Fibroblast of lung (primary cell): ENCODE data around the gene GOLGA3. TPM values are rescaled to one million over a fixed set of nuclear protein-coding genes. Genes with fewer than 3 reads are reported as not detected.

Experiments used
- DNase-seq, 2 donors: peaks; one replicate each; pipeline versions ENCODE4 v3.0.0 to v3.0.0-alpha.2; 2010; ENCODE audit warnings: low read depth in 2 of 2
- H2AFZ ChIP-seq: 2 replicates; pipeline ENCODE4 v1.5.1; 2012; ENCODE audit warnings: low read length, control low read depth, inconsistent platforms
- H3K27ac ChIP-seq: 2 replicates; pipeline ENCODE4 v1.5.1; 2011; ENCODE audit warnings: low read length, control low read depth; ENCODE audit not compliant: insufficient read depth
- H3K27me3 ChIP-seq: 2 replicates; pipeline ENCODE4 v1.5.1; 2011; ENCODE audit warnings: mild to moderate bottlenecking, low read length; ENCODE audit not compliant: control insufficient read depth, insufficient read depth
- H3K36me3 ChIP-seq: 2 replicates; pipeline ENCODE4 v1.5.1; 2011; ENCODE audit warnings: low read length; ENCODE audit not compliant: control insufficient read depth, insufficient read depth
- H3K4me1 ChIP-seq: 2 replicates; pipeline ENCODE4 v1.5.1; 2011; ENCODE audit warnings: low read length; ENCODE audit not compliant: control insufficient read depth, insufficient read depth; ENCODE audit errors: extremely low read depth
- H3K4me2 ChIP-seq: 2 replicates; pipeline ENCODE4 v1.5.1; 2011; ENCODE audit warnings: low read length, control low read depth; ENCODE audit not compliant: insufficient read depth; ENCODE audit errors: extremely low read depth
- H3K4me3 ChIP-seq, 4 experiments: fragments of 200-600 bp in 1 of 4; sonication (generic) in 1 of 4; replicated peaks in 1 of 4; 2 replicates each; pipeline ENCODE4 v1.5.1; 2011 to 2016; ENCODE audit warnings: low read length in 4 of 4, low read depth in 3 of 4, mild to moderate bottlenecking in 3 of 4, control low read depth in 2 of 4, inconsistent platforms in 1 of 4, mixed read lengths in 1 of 4; ENCODE audit not compliant: insufficient read depth in 1 of 4; ENCODE audit errors: control extremely low read depth in 1 of 4
- H3K79me2 ChIP-seq: 2 replicates; pipeline ENCODE4 v1.5.1; 2012; ENCODE audit warnings: mild to moderate bottlenecking, low read length, inconsistent platforms; ENCODE audit not compliant: control insufficient read depth, insufficient read depth
- H3K9ac ChIP-seq: 2 replicates; pipeline ENCODE4 v1.5.1; 2011; ENCODE audit warnings: mild to moderate bottlenecking, low read length, control low read depth; ENCODE audit not compliant: insufficient read depth
- H3K9me3 ChIP-seq: 2 replicates; pipeline ENCODE4 v1.5.1; 2012; ENCODE audit warnings: low read depth, low read length; ENCODE audit not compliant: control insufficient read depth, insufficient read depth
- H4K20me1 ChIP-seq: 2 replicates; pipeline ENCODE4 v1.5.1; 2011; ENCODE audit warnings: low read length; ENCODE audit not compliant: control insufficient read depth, insufficient read depth; ENCODE audit errors: extremely low read depth
- EZH2 ChIP-seq: IDR thresholded peaks from 2 replicates; pipeline ENCODE4 v1.5.1; 2012; ENCODE audit warnings: low read length, control low read depth, mild to moderate bottlenecking; ENCODE audit errors: missing control alignments
- polyA plus RNA-seq, 2 donors: library from polyadenylated mRNA; depleted of rRNA in 1 of 2; stranded (reverse) in 1 of 2; unstranded in 1 of 2; fragments of >200 nt; gene quantifications; 2 replicates each; pipeline ENCODE4 v1.2.1, GENCODE V29; 2011 to 2012; ENCODE audit warnings: missing spikeins in 1 of 2
- total RNA-seq: library from RNA; depleted of rRNA; stranded (reverse); fragments of >200 nt; gene quantifications from 2 replicates; pipeline ENCODE4 v1.2.1, GENCODE V29; 2014
- TF ChIP-seq, protein P1 (sequence below), 2 donors: IDR thresholded peaks in 1 of 2; conservative IDR thresholded peaks in 1 of 2; 1 replicate in 1 of 2; 2 replicates in 1 of 2; pipeline ENCODE4 v1.5.1; 2011 to 2012; ENCODE audit warnings: low read length in 2 of 2, control low read depth in 1 of 2, inconsistent platforms in 1 of 2, low read depth in 1 of 2, mild to moderate bottlenecking in 1 of 2

The GOLGA3 gene
- total and polyA plus RNA-seq, 2 donors (not counting 1 experiment from before 2014, with no cell fraction given), result 28.3 to 133 TPM

DNA sequence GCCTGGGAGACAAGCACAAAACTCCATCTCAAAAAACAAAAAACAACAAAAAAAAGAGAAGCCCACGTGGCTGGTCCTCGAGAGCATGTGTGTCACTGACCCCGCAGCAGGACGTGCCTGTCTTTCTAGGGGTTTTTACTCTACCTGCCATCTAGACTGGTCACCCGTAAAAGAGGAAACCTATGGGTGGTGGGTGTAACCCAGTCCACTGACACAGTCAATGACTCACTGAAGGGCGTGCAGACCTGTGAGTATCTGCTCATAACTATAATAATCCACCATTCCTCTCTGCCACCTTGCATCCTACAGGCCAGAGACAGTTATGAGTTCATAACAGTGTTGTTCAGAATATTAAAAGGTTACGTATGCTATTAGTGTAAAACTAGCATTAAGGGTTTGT lies 4.6 kb downstream of the GOLGA3 start:
- H3K27me3 ChIP-seq, result no peaks in the 10 kb centered on the region
- H3K4me3 ChIP-seq, result no peak overlapping the region
- peaks cover 30% of the 10 kb centered on the region for H3K36me3 ChIP-seq
- H2AFZ ChIP-seq, result no peak overlapping the region
- TF ChIP-seq, protein P1, sequence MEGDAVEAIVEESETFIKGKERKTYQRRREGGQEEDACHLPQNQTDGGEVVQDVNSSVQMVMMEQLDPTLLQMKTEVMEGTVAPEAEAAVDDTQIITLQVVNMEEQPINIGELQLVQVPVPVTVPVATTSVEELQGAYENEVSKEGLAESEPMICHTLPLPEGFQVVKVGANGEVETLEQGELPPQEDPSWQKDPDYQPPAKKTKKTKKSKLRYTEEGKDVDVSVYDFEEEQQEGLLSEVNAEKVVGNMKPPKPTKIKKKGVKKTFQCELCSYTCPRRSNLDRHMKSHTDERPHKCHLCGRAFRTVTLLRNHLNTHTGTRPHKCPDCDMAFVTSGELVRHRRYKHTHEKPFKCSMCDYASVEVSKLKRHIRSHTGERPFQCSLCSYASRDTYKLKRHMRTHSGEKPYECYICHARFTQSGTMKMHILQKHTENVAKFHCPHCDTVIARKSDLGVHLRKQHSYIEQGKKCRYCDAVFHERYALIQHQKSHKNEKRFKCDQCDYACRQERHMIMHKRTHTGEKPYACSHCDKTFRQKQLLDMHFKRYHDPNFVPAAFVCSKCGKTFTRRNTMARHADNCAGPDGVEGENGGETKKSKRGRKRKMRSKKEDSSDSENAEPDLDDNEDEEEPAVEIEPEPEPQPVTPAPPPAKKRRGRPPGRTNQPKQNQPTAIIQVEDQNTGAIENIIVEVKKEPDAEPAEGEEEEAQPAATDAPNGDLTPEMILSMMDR (conservative IDR thresholded peaks at IDR 0.05 in 1 of 2, IDR thresholded peaks at IDR 0.05 in 1 of 2; ENCODE audit: low read depth in 1 of 2, low read length in 2 of 2), result no peak
- no peak for TF ChIP-seq EZH2
- H3K4me1 ChIP-seq, result peaks cover 10% of the 10 kb centered on the region
- no peak overlapping the region for H3K4me2 ChIP-seq
- no peak overlapping the region for H3K9ac ChIP-seq
- peak in 1 of 2 donors; percentile 32 for DNase-seq
- peaks cover 64% of the 10 kb centered on the region for H3K79me2 ChIP-seq
- no peaks in the 10 kb centered on the region for H3K9me3 ChIP-seq
- peaks cover 3% of the 10 kb centered on the region for H4K20me1 ChIP-seq
- no peak overlapping the region for H3K27ac ChIP-seq

DNA sequence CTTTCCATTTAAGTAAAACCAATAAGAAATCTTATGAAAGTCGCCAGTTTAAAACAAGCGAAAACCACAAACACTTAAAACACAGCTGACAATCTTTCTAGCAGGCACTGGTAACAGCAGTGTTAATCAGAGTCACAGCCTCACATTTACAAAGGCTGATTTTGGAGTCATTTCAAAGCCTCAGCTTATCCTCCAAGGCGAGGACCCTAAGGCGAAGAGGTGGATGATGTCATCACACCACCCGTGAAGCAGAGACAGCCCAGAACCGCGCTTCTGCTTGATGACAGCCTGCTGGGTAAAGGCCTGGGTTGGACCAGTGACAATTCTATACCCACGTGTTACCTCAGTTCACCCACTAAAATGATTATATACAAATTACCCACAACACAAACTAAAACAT lies 10.1 kb downstream of the GOLGA3 start:
- Histone ChIP-seq H4K20me1 (no peaks in the 10 kb centered on the region), H3K9ac (no peak overlapping the region), H3K36me3 (peaks cover 25% of the 10 kb centered on the region), H3K4me3 (no peak overlapping the region), H3K27me3 (no peaks in the 10 kb centered on the region), H3K4me1 (no peaks in the 10 kb centered on the region), H3K79me2 (peaks cover 28% of the 10 kb centered on the region), H3K4me2 (no peak overlapping the region), H2AFZ (no peak overlapping the region), H3K9me3 (no peaks in the 10 kb centered on the region), H3K27ac (no peak overlapping the region)
- TF ChIP-seq, protein P1 (conservative IDR thresholded peaks at IDR 0.05 in 1 of 2, IDR thresholded peaks at IDR 0.05 in 1 of 2; ENCODE audit: low read depth in 1 of 2, low read length in 2 of 2), result no peak
- no peak for TF ChIP-seq EZH2
- no peak for DNase-seq

DNA sequence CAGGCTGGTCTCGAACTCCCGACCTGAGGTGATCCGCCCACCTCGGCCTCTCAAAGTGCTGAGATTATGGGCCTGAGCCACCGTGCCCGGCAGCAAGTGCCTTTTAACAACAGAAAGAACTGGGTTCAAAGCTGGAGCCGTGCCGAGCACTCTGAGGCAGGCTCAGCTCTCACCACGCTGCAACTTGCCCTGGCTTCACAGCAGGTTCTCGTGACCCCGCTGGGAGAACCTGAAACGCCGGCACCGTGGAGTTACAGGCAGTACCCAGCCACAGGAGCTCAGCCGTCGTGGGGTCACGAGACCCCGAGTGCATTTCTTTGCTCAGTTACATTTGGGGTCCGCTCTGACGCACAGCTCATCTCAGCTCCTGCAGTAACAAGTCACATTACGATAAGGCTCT lies 14.4 kb downstream of the GOLGA3 start:
- Histone ChIP-seq H3K27me3 (no peaks in the 10 kb centered on the region), H4K20me1 (peaks cover 2% of the 10 kb centered on the region), H2AFZ (no peak overlapping the region), H3K4me2 (no peak overlapping the region), H3K9me3 (no peaks in the 10 kb centered on the region), H3K27ac (no peak overlapping the region), H3K4me1 (peaks cover 6% of the 10 kb centered on the region), H3K9ac (no peak overlapping the region), H3K79me2 (peaks cover 13% of the 10 kb centered on the region), H3K36me3 (peaks cover 22% of the 10 kb centered on the region), H3K4me3 (no peak overlapping the region)
- DNase-seq, result no peak
- TF ChIP-seq, protein P1 (conservative IDR thresholded peaks at IDR 0.05 in 1 of 2, IDR thresholded peaks at IDR 0.05 in 1 of 2; ENCODE audit: low read depth in 1 of 2, low read length in 2 of 2), result no peak
- TF ChIP-seq EZH2, result no peak
